ENCODE measurements around the gene WNT10A. TPM values are rescaled to one million over a fixed set of nuclear protein-coding genes. Genes with fewer than 3 reads are reported as not detected.
"Not testable (repeated sequence)": the region's sequence is repeated elsewhere in the genome, so short reads cannot be mapped to it uniquely, and the experiment has no call there.

The WNT10A gene

GRCh38 chr2:218927876-218928275, 47.2 kb downstream of the WNT10A start:
- Histone ChIP-seq H3K27me3 (ENCODE audit: control insufficient read depth, insufficient read depth, low read length) (peaks cover 53% of the 10 kb centered on the region), H3K9me3 (replicated peaks; ENCODE audit: low read length) (no peaks in the 10 kb centered on the region), H3K36me3 (ENCODE audit: insufficient read depth, low read length) (no peaks in the 10 kb centered on the region), H3K4me3 (ENCODE audit: low read length) (no peak overlapping the region), H3K4me2 (ENCODE audit: low read length) (no peak overlapping the region), H3K9ac (ENCODE audit: low read depth, low read length) (no peak overlapping the region), H3K4me1 (ENCODE audit: control insufficient read depth, insufficient read depth, low read length) (no peaks in the 10 kb centered on the region)

- H3K4me3 ChIP-seq (ENCODE audit: low read length); H3K9me3 ChIP-seq (replicated peaks; ENCODE audit: low read length); H3K4me2 ChIP-seq (ENCODE audit: low read length); H3K9ac ChIP-seq (ENCODE audit: low read depth, low read length); H3K36me3 ChIP-seq (ENCODE audit: insufficient read depth, low read length); H3K4me1 ChIP-seq (ENCODE audit: control insufficient read depth, insufficient read depth, low read length): not testable (repeated sequence)
- H3K27me3 ChIP-seq (ENCODE audit: control insufficient read depth, insufficient read depth, low read length): peaks cover 46% of the 10 kb centered on the region
Observed at GRCh38 chr2:218930488-218930887, 49.8 kb downstream of the WNT10A start.

- not testable (repeated sequence) for H3K4me3 ChIP-seq (ENCODE audit: low read length); H3K4me2 ChIP-seq (ENCODE audit: low read length); H3K9ac ChIP-seq (ENCODE audit: low read depth, low read length); H3K4me1 ChIP-seq (ENCODE audit: control insufficient read depth, insufficient read depth, low read length); H3K9me3 ChIP-seq (replicated peaks; ENCODE audit: low read length); H3K36me3 ChIP-seq (ENCODE audit: insufficient read depth, low read length)
- H3K27me3 ChIP-seq (ENCODE audit: control insufficient read depth, insufficient read depth, low read length): peaks cover 48% of the 10 kb centered on the region
Observed at GRCh38 chr2:218931751-218932150, 51.1 kb downstream of the WNT10A start.

Small RNA genes within 50 kb of the gene (small RNA-seq; reads per million reads assigned to genes)
- not detected for gene RNU6-642P

Measured in skeletal muscle satellite cell (primary cell).